Right kidney (tissue), 1 donor: ENCODE data around the gene PIP5K1A.
"Not testable (repeated sequence)": the region's sequence is repeated elsewhere in the genome, so short reads cannot be mapped to it uniquely, and the experiment has no call there.

Experiments used
- DNase-seq: peaks from one replicate; pipeline ENCODE4 v3.0.0-alpha.2; 2016

PIP5K1A gene

GRCh38 chr1:151251656-151252470, 53.5 kb downstream of the PIP5K1A start:
- DNase-seq = peak; percentile 22

GRCh38 chr1:151254217-151255213, 56.2 kb downstream of the PIP5K1A start, which contains the start of gene PSMD4:
Gene PSMD4 (plus strand): TSS chr1:151254734. CDS start chr1:151254783, 49 bp downstream.
- peak; percentile 86 for DNase-seq

GRCh38 chr1:151255381-151255780, 57.0 kb downstream of the PIP5K1A start:
- DNase-seq = no peak

- no peak for DNase-seq
Observed at GRCh38 chr1:151259351-151259750, 61.0 kb downstream of the PIP5K1A start.

- DNase-seq = no peak
Observed at GRCh38 chr1:151265446-151266236, 67.3 kb downstream of the PIP5K1A start.

- DNase-seq = no peak
Observed at GRCh38 chr1:151266315-151266714, 68.0 kb downstream of the PIP5K1A start.

GRCh38 chr1:151266821-151267220, 68.5 kb downstream of the PIP5K1A start:
- no peak for DNase-seq

GRCh38 chr1:151267760-151268159, 69.4 kb downstream of the PIP5K1A start:
- DNase-seq = no peak

GRCh38 chr1:151273924-151274466, 75.6 kb downstream of the PIP5K1A start:
- no peak for DNase-seq

- DNase-seq = not testable (repeated sequence)
Observed at GRCh38 chr1:151275341-151275740, 77.0 kb downstream of the PIP5K1A start.

- DNase-seq = no peak
Observed at GRCh38 chr1:151277249-151277648, 78.9 kb downstream of the PIP5K1A start.

- peak; percentile 100 for DNase-seq
Observed at GRCh38 chr1:151281225-151281968, 83.0 kb downstream of the PIP5K1A start.

GRCh38 chr1:151281969-151282882, 83.9 kb downstream of the PIP5K1A start, which contains the start of gene ZNF687:
Gene ZNF687 (plus strand): TSS chr1:151282299. CDS start chr1:151286292, 3,993 bp downstream.
- DNase-seq = peak; percentile 95

- no peak for DNase-seq
Observed at GRCh38 chr1:151282883-151283725, 84.8 kb downstream of the PIP5K1A start.

- DNase-seq = no peak
Observed at GRCh38 chr1:151284013-151284577, 85.7 kb downstream of the PIP5K1A start.

GRCh38 chr1:151286619-151287340, 88.4 kb downstream of the PIP5K1A start:
- DNase-seq = no peak

GRCh38 chr1:151287341-151287699, 89.0 kb downstream of the PIP5K1A start:
- DNase-seq = no peak
